ENCODE measurements around the gene TUBA4A. TPM values are rescaled to one million over a fixed set of nuclear protein-coding genes. Genes with fewer than 3 reads are reported as not detected.

The TUBA4A gene
- total RNA-seq, 1 donor = 25.6 TPM

DNA sequence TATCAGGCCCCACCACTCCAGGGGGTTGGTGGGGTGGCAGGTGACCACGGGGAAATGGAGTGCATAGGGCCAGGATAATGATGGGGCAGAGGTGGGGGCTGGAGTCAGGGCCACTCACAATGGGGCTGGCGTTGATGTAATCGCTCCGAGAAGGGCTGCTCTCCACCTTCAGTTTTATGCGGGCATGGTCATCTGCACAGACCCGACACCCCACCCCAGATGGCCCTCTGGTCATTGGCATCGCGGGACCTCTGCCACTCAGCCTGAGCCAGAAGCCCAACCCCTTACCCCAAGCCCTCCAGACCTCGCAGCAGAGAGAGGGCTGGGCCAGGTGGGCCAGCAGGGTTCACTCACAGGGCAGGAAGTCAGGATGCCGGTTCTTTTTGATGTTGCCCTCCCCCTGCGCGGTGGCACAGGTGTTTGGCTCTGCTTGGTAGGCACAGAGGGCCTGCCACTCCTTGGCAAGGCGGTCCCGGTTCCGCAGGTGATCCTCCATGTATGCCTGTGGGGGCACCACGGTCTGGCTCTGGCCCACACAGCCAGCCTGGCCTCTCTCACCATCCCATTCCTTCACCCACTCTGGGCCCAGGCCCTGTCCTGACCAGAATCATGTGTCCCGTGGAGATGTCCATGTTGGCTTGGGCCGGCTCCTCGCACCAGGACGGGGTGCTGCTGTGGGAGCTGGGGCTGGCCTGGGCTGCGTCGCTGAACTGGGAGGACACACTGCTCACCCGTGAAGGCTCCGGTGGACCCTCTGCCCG lies 43.1 kb upstream of the TUBA4A start:
- no peak overlapping the region for H3K4me3 ChIP-seq (ENCODE audit: low read depth, low read length)
- TF ChIP-seq, protein P1, sequence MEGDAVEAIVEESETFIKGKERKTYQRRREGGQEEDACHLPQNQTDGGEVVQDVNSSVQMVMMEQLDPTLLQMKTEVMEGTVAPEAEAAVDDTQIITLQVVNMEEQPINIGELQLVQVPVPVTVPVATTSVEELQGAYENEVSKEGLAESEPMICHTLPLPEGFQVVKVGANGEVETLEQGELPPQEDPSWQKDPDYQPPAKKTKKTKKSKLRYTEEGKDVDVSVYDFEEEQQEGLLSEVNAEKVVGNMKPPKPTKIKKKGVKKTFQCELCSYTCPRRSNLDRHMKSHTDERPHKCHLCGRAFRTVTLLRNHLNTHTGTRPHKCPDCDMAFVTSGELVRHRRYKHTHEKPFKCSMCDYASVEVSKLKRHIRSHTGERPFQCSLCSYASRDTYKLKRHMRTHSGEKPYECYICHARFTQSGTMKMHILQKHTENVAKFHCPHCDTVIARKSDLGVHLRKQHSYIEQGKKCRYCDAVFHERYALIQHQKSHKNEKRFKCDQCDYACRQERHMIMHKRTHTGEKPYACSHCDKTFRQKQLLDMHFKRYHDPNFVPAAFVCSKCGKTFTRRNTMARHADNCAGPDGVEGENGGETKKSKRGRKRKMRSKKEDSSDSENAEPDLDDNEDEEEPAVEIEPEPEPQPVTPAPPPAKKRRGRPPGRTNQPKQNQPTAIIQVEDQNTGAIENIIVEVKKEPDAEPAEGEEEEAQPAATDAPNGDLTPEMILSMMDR (IDR thresholded peaks at IDR 0.05; ENCODE audit: insufficient read depth, low read length) = no peak
- DNase-seq (ENCODE audit: low read depth) = no peak

DNA sequence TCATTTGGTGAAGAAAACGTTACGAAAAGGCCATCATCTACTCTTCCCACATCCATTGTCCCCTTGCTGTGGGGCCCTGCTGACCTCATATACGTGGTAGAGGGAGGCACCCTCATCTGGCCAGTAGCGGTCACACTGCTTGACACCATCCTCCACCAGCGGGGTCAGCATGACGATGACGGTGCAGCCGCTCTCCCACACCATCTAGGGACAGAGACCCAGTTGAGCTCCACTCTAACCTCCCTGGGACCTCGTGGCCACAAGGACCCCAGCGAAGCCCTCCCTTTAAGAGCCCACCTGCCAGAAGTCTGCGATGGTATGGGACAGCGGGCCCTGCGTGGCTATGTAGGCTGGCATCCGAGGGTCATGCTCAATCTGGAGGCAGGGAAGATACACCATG lies 42.4 kb upstream of the TUBA4A start:
- TF ChIP-seq, protein P1 (IDR thresholded peaks at IDR 0.05; ENCODE audit: insufficient read depth, low read length) = no peak

DNA sequence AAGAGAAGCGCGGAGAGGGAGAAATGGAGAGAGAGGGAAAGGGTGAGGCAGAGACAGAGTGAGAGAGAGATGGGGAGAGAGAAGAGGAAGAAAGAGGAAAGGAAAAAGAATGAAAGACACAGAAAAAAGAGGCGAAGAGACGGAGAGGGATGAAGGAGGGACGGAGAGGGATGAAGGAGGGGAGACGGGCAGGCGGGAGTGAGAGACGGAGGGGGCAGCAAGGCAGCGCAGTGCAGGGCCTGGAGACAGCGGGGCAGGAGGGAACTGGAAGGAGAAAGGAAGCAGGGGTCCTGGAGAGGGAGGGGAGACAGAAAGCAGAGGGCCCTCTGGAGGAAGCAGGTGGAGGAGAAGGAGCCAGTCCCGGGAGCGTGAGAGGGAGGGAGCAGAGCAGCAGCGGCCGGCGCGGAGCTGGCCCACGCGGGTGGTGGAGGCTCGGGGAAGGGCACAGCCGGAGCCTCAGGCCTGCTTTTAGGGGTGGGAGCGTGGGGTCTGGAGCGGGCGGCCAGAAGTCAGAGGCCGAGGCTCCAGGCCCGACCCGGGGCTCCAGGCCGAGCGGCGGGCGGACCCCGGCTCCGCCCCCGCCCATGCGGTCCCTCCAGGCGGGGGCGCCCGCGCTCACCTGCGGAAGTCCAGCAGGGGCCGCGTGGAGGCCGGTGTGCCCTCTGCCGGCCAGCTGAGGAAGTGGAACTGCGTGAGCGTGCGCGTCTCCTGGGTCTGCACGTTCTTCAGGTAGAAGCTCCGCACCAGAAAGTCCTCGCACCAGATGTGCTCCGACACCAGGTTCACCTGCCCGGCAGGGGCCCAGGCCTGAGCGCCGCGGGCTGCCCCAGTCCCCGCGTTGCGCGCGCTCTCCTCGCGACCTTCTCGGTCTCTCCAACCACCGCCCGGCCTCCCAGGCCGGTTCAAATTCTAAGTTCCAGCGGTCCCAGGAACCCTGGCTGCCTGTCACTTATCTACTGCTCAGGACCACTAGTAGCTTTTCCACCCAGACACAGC lies 40.9 kb upstream of the TUBA4A start:
- DNase-seq (ENCODE audit: low read depth) = peak; percentile 74
- TF ChIP-seq, protein P1 (IDR thresholded peaks at IDR 0.05; ENCODE audit: insufficient read depth, low read length) = peak; percentile 91
- peak overlapping the region; percentile 60 for H3K4me3 ChIP-seq (ENCODE audit: low read depth, low read length)

More for the DNA sequence above, 42.4 kb upstream of the TUBA4A start:
- DNase-seq (ENCODE audit: low read depth) = no peak
- H3K4me3 ChIP-seq (ENCODE audit: low read depth, low read length) = no peak overlapping the region

DNA sequence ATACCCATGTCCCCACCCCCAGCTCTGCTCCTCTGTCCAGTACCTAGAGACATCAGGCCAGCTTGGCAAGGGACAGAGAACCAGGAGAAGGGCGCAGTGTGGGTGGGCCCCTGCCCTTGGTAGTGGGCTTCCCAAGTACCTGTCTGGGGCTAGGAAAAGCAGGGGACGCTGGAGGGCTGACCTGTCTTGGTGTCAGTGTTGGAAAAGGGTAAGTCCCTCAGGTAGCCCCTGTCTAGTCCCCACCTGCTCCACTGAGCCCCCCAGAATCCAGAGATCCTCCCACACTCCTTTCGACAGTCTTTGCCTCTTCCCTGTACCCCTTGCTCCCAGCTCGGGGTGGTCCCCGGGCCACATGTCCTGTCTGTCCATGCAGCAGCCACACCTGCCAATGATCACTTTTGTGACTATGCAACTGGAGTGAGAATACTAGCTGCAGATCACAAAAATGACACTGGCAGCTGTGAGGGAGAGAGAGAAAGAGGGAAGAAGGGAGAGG lies 40.1 kb upstream of the TUBA4A start:
- DNase-seq (ENCODE audit: low read depth) = no peak
- no peak overlapping the region for H3K4me3 ChIP-seq (ENCODE audit: low read depth, low read length)
- TF ChIP-seq, protein P1 (IDR thresholded peaks at IDR 0.05; ENCODE audit: insufficient read depth, low read length) = no peak

DNA sequence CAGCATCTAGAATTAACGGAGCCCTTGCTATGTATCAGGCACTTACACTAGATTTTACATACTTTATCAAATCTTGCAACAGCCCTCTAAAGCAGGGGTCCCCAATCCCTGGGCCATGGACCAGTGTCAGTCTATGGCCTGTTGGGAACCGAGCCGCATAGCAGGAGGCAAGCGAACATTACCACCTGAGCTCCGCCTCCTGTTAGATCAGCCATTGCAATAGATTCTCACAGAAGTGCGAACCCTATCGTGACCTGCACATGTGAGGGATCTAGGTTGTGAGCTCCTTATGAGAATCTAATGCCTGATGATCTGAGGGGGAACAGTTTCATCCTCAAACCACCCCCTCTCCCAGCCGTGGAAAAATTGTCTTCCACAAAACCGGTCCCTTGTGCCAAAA lies 38.9 kb upstream of the TUBA4A start:
- TF ChIP-seq, protein P1 (IDR thresholded peaks at IDR 0.05; ENCODE audit: insufficient read depth, low read length) = no peak
- no peak overlapping the region for H3K4me3 ChIP-seq (ENCODE audit: low read depth, low read length)

DNA sequence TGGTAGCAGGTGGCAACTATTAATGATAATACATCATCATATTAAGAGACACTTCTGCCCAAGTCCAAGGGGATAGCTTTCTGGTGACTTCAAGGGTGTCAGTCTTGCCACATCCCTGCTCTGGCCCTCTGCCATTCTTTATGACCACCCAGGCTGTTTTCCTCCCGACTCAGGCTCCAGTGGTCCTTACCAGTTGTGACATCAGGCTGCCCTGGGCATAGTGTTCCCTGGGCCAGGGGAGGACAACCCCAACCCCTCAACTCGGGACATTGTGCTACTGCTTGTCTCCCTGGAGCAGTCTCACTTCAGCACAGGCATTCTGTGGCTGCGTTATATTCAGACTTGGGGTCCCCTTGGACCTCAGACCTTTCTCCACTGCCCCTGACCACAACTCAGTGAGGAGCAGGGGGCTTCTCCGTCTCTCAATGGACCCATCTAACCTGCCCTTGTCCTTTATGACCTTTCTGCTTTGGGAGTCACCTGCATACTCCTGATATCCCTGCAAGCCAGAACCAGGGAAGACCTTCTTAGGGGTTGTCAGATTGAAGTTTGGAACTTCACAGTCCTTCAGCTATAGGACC lies 38.3 kb upstream of the TUBA4A start:
- no peak for DNase-seq (ENCODE audit: low read depth)
- H3K4me3 ChIP-seq (ENCODE audit: low read depth, low read length) = no peak overlapping the region
- TF ChIP-seq, protein P1 (IDR thresholded peaks at IDR 0.05; ENCODE audit: insufficient read depth, low read length) = no peak

More for the DNA sequence above, 38.9 kb upstream of the TUBA4A start:
- no peak for DNase-seq (ENCODE audit: low read depth)

Data from fibroblast of the aortic adventitia (primary cell).